RPMI7951 (cell line): ENCODE data around the gene ACTA1. TPM values are rescaled to one million over a fixed set of nuclear protein-coding genes. Genes with fewer than 3 reads are reported as not detected.
A peak's percentile ranks its signal among the peaks of the same experiment; 100 is the strongest.
"Not testable (repeated sequence)": the region's sequence is repeated elsewhere in the genome, so short reads cannot be mapped to it uniquely, and the experiment has no call there.

Experiments used
- DNase-seq: peaks from one replicate; pipeline ENCODE4 v3.0.0-alpha.2; 2012; ENCODE audit warnings: low read depth
- total RNA-seq: library from RNA; depleted of rRNA; stranded (reverse); fragments of >200 nt; shearing (Covaris generic); gene quantifications from 2 replicates; pipeline ENCODE4 v1.2.3, GENCODE V29; 2014

The ACTA1 gene
- total RNA-seq, 1 experiment from 2014 or later = not detected

- no peak for DNase-seq
These were observed 24.1 kb downstream of the ACTA1 start for GRCh38 chr1:229409616-229410369.

- DNase-seq = peak; percentile 42
These were observed 25.3 kb downstream of the ACTA1 start for GRCh38 chr1:229408458-229409037.

GRCh38 chr1:229407206-229408026 is 26.5 kb downstream of the ACTA1 start:
- peak; percentile 19 for DNase-seq

- no peak for DNase-seq
These were observed 27.1 kb downstream of the ACTA1 start for GRCh38 chr1:229406798-229407197.

GRCh38 chr1:229403573-229403972 is 30.3 kb downstream of the ACTA1 start:
- no peak for DNase-seq

GRCh38 chr1:229402993-229403392 is 30.9 kb downstream of the ACTA1 start:
- DNase-seq = no peak

GRCh38 chr1:229402329-229402728 is 31.6 kb downstream of the ACTA1 start:
- not testable (repeated sequence) for DNase-seq

GRCh38 chr1:229397762-229398161 is 36.1 kb downstream of the ACTA1 start:
- DNase-seq = no peak

- DNase-seq = no peak
These were observed 37.2 kb downstream of the ACTA1 start for GRCh38 chr1:229396585-229397206.

- not testable (repeated sequence) for DNase-seq
These were observed 39.4 kb downstream of the ACTA1 start for GRCh38 chr1:229394517-229394916.

GRCh38 chr1:229392936-229393335 is 41.0 kb downstream of the ACTA1 start:
- DNase-seq = no peak

GRCh38 chr1:229390130-229390529 is 43.8 kb downstream of the ACTA1 start:
- no peak for DNase-seq

GRCh38 chr1:229388897-229389580 is 44.9 kb downstream of the ACTA1 start:
- DNase-seq = peak; percentile 36

- no peak for DNase-seq
These were observed 47.9 kb downstream of the ACTA1 start for GRCh38 chr1:229385853-229386456.

- DNase-seq = no peak
These were observed 49.1 kb downstream of the ACTA1 start for GRCh38 chr1:229384822-229385221.

- DNase-seq = peak; percentile 46
These were observed 49.9 kb downstream of the ACTA1 start for GRCh38 chr1:229383961-229384360.

- DNase-seq = no peak
These were observed 50.7 kb downstream of the ACTA1 start for GRCh38 chr1:229383188-229383587.
